ENCODE data around the gene E2F1.

DNA sequence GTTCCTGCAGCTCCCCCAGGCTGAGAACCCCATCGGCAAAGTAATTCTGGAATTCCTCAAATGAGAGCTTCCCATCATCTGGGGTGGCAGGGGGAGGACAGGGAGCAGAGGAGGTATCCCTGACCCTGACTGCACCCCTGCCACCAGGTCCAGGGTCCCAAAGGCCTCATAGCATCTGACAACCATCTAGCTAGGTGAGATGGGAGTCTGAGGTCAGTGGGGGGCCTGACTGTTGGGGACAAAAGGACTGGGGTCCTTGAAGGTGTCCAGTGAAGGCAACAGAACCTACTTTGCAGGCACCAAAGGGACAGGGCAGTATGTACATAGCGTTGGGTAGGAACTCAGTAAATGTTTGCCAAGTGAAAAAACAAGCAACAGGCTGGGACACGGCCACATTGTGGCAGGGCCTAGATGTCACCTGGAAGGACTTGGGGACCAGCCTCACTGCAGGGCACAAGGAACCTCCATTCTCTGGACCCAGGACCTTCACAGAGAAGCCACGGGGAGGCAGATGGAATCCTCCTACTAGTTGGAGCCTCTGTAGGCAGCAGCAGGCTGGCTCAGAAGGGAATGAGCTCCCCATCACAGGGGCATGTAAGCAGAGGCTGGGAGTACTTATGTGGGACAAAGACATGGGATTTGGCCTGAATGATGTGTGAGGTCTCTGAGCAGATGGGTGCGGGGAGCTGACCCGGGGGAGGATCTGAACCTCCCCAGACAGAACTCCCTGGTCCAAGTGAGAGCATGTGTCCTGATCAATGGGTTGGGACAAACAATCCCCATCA, 15.3 kb downstream of the E2F1 start:
- TF ChIP-seq, protein P1, sequence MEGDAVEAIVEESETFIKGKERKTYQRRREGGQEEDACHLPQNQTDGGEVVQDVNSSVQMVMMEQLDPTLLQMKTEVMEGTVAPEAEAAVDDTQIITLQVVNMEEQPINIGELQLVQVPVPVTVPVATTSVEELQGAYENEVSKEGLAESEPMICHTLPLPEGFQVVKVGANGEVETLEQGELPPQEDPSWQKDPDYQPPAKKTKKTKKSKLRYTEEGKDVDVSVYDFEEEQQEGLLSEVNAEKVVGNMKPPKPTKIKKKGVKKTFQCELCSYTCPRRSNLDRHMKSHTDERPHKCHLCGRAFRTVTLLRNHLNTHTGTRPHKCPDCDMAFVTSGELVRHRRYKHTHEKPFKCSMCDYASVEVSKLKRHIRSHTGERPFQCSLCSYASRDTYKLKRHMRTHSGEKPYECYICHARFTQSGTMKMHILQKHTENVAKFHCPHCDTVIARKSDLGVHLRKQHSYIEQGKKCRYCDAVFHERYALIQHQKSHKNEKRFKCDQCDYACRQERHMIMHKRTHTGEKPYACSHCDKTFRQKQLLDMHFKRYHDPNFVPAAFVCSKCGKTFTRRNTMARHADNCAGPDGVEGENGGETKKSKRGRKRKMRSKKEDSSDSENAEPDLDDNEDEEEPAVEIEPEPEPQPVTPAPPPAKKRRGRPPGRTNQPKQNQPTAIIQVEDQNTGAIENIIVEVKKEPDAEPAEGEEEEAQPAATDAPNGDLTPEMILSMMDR (IDR thresholded peaks at IDR 0.05; ENCODE audit: borderline replicate concordance, extremely low read depth, low read length, poor library complexity, severe bottlenecking), result no peak
- no peak for TF ChIP-seq EZH2 (IDR thresholded peaks at IDR 0.05; ENCODE audit: borderline replicate concordance, low read depth, low read length, severe bottlenecking)

Measured in DND-41 (cell line).